MM.1S (cell line): ENCODE data around the gene FRMD8.

Source experiments
- EZH2phosphoT487 ChIP-seq: fragments of 300-600 bp; sonication (generic); IDR thresholded peaks from 2 replicates; pipeline ENCODE4 v1.6.1; 2018; ENCODE audit warnings: antibody characterized with exemption, low read length
- TF ChIP-seq, protein P1 (sequence below): fragments of 300-600 bp; sonication (generic); IDR thresholded peaks from 2 replicates; pipeline ENCODE4 v1.5.1; 2016; ENCODE audit warnings: antibody characterized with exemption, low read length, mixed read lengths

DNA sequence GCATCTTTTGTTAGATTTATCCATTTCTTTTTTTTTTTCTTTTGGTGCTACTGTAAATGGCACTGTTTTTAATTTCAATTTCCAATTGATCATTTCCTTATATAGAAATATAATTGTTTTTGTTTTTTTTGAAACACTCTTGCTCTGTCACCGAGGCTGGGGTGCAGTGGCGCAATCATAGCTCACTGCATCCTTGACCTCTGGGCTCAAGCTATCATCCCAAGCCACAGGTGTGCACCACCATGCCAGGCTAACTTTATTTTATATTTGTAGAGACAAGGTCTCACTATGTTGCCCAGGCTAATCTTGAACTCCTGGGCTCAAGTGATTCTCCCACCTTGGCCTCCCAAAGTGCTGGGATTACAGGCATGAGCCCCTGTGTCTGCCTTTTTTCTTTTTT, 16.4 kb downstream of the FRMD8 start:
- no peak for TF ChIP-seq EZH2phosphoT487
- TF ChIP-seq, protein P1, sequence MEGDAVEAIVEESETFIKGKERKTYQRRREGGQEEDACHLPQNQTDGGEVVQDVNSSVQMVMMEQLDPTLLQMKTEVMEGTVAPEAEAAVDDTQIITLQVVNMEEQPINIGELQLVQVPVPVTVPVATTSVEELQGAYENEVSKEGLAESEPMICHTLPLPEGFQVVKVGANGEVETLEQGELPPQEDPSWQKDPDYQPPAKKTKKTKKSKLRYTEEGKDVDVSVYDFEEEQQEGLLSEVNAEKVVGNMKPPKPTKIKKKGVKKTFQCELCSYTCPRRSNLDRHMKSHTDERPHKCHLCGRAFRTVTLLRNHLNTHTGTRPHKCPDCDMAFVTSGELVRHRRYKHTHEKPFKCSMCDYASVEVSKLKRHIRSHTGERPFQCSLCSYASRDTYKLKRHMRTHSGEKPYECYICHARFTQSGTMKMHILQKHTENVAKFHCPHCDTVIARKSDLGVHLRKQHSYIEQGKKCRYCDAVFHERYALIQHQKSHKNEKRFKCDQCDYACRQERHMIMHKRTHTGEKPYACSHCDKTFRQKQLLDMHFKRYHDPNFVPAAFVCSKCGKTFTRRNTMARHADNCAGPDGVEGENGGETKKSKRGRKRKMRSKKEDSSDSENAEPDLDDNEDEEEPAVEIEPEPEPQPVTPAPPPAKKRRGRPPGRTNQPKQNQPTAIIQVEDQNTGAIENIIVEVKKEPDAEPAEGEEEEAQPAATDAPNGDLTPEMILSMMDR, result no peak
